Glutamatergic neuron (in vitro differentiated cells): Measurements from ENCODE around the gene TBX1. TPM values are rescaled to one million over a fixed set of nuclear protein-coding genes. Genes with fewer than 3 reads are reported as not detected.

Experiments used
- DNase-seq: peaks from one replicate; pipeline ENCODE4 v3.0.0; 2022
- H3K27ac Mint-ChIP-seq: one replicate; pipeline ENCODE4 v1.8.0; 2020; ENCODE audit warnings: mild to moderate bottlenecking, mixed read lengths, inconsistent platforms; ENCODE audit not compliant: unreplicated experiment
- H3K27me3 Mint-ChIP-seq: one replicate; pipeline ENCODE4 v1.8.0; 2020; ENCODE audit warnings: mild to moderate bottlenecking, moderate library complexity, mixed read lengths, inconsistent platforms; ENCODE audit not compliant: unreplicated experiment
- H3K36me3 Mint-ChIP-seq: one replicate; pipeline ENCODE4 v1.8.0; 2020; ENCODE audit warnings: mild to moderate bottlenecking, mixed read lengths, inconsistent platforms; ENCODE audit not compliant: unreplicated experiment
- H3K4me1 Mint-ChIP-seq: one replicate; pipeline ENCODE4 v1.8.0; 2020; ENCODE audit warnings: mild to moderate bottlenecking, low read depth, mixed read lengths, inconsistent platforms; ENCODE audit not compliant: unreplicated experiment
- H3K4me3 Mint-ChIP-seq: one replicate; pipeline ENCODE4 v1.8.0; 2020; ENCODE audit warnings: mild to moderate bottlenecking, mixed read lengths, inconsistent platforms; ENCODE audit not compliant: unreplicated experiment
- H3K9me3 Mint-ChIP-seq: one replicate; pipeline ENCODE4 v1.8.0; 2020; ENCODE audit warnings: mild to moderate bottlenecking, moderate library complexity, mixed read lengths, inconsistent platforms; ENCODE audit not compliant: unreplicated experiment
- CTCF ChIP-seq: fragments of 200-600 bp; sonication (generic); IDR thresholded peaks from one replicate; pipeline ENCODE4 v1.5.0; 2021; ENCODE audit not compliant: partially characterized antibody, unreplicated experiment
- total RNA-seq: library from RNA; stranded (reverse); fragmentation: NEBNext Ultra II Directional; extraction: Animal tissue kit (Norgen Biotek cat#: 25700); gene quantifications from one replicate; pipeline ENCODE4 v1.2.1, GENCODE V29; 2021; ENCODE audit not compliant: unreplicated experiment

TBX1 gene
- total RNA-seq, 1 donor from 2014 or later: 2.4 TPM

- Mint-ChIP-seq H3K27me3 (peaks cover 23% of the 10 kb centered on the region), H3K4me1 (peaks cover 7% of the 10 kb centered on the region), H3K36me3 (no peaks in the 10 kb centered on the region), H3K27ac (no peak overlapping the region), H3K4me3 (no peak overlapping the region), H3K9me3 (peaks cover 3% of the 10 kb centered on the region)
- no peak for DNase-seq
- no peak for TF ChIP-seq CTCF
Observed at GRCh38 chr22:19749876-19750275, 10.7 kb upstream of the TBX1 start.

- no peak for DNase-seq
- TF ChIP-seq CTCF: no peak
- Mint-ChIP-seq H3K9me3 (peaks cover 3% of the 10 kb centered on the region), H3K36me3 (no peaks in the 10 kb centered on the region), H3K27me3 (peaks cover 25% of the 10 kb centered on the region), H3K4me3 (no peak overlapping the region), H3K27ac (no peak overlapping the region), H3K4me1 (peaks cover 7% of the 10 kb centered on the region)
Observed at GRCh38 chr22:19750507-19751490, 9.8 kb upstream of the TBX1 start.

GRCh38 chr22:19751497-19752245, 8.9 kb upstream of the TBX1 start:
- DNase-seq: no peak
- TF ChIP-seq CTCF: no peak
- Mint-ChIP-seq H3K27me3 (peaks cover 31% of the 10 kb centered on the region), H3K27ac (no peak overlapping the region), H3K4me3 (no peak overlapping the region), H3K9me3 (peaks cover 3% of the 10 kb centered on the region), H3K36me3 (no peaks in the 10 kb centered on the region), H3K4me1 (peaks cover 7% of the 10 kb centered on the region)

- peaks cover 11% of the 10 kb centered on the region for H3K4me1 Mint-ChIP-seq
- no peak for TF ChIP-seq CTCF
- H3K27me3 Mint-ChIP-seq: peaks cover 39% of the 10 kb centered on the region
- no peaks in the 10 kb centered on the region for H3K36me3 Mint-ChIP-seq
- H3K4me3 Mint-ChIP-seq: no peak overlapping the region
- no peak overlapping the region for H3K27ac Mint-ChIP-seq
- no peak for DNase-seq
- peaks cover 5% of the 10 kb centered on the region for H3K9me3 Mint-ChIP-seq
Observed at GRCh38 chr22:19753090-19753842, 7.3 kb upstream of the TBX1 start.
